Left renal cortex interstitium (tissue), 4 donors: ENCODE data around the gene WNT9B. TPM values are rescaled to one million over a fixed set of nuclear protein-coding genes. Genes with fewer than 3 reads are reported as not detected.

Experiments used
- polyA plus RNA-seq, 4 donors: library from polyadenylated mRNA; unstranded; fragments of 120-200 nt; gene quantifications; one replicate each; pipeline ENCODE4 v1.2.1, GENCODE V29; 2013; ENCODE audit not compliant: insufficient read length in 4 of 4

Gene WNT9B
- polyA plus RNA-seq, 4 donors: 8.1 to 16.9 (median 11.8) TPM

Other genes starting within 250 kb of the WNT9B start
- gene WNT3, start 32.9 kb upstream of the WNT9B start, polyA plus RNA-seq: 1 to 10 TPM; 1.4 to 2.3 (median 1.8) TPM
- gene GOSR2, start 71.6 kb downstream of the WNT9B start, polyA plus RNA-seq: 10 to 100 TPM; 51.5 to 58.3 (median 54.0) TPM
- under 1 TPM in 1 of 4 donors, not detected in 3; 0.09 TPM for gene RPRML, start 127.7 kb downstream of the WNT9B start, polyA plus RNA-seq